Stimulated activated CD8-positive, alpha-beta memory T cell treated with anti-CD3 and anti-CD28 coated beads, Interleukin-15, amount 100 ng/mL, for 48 hours (primary cell): ENCODE data around the gene KCNJ18.
"Not testable (repeated sequence)": the region's sequence is repeated elsewhere in the genome, so short reads cannot be mapped to it uniquely, and the experiment has no call there.

Source experiments
- DNase-seq, 2 donors: peaks; one replicate each; pipeline ENCODE4 v3.0.0-alpha.2; 2020; ENCODE audit warnings: low read depth in 2 of 2

Gene KCNJ18

DNA sequence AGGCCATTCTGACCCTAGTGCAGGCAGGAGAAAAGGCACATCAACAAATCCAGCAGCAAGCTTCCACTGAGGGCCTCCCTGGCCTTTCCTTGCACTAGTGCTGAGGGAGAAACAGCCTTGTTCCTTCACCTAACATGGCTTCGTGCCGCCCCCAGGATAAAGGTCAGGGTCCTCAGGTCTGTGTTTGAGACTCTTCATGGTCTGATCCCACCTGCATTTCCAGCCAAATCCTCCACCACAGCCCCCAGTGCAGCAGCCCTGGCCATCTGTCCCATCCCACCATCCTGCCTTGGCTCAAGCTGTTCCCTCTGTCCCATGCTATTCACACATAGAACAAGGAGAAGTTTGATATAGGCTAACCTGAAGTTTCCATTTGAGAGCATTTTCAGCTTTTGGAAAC is 20.9 kb upstream of the KCNJ18 start:
- not testable (repeated sequence) for DNase-seq

DNA sequence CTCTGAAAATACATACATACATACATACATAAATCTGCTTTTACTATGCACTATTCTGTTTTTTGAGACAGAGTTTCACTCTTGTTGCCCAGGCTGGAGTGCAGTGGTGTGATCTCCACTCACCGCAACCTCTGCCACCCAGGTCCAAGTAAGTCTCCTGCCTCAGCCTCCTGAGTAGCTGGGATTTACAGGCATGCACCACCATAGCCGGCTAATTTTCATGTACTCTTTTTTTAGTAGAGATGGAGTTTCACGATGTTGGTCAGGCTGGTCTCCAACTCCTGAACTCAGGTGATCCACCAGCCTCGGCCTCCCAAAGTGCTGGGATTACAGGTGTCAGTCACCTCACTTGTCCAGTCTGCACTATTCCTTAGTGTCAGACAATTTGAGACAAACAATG is 20.5 kb upstream of the KCNJ18 start:
- not testable (repeated sequence) for DNase-seq

DNA sequence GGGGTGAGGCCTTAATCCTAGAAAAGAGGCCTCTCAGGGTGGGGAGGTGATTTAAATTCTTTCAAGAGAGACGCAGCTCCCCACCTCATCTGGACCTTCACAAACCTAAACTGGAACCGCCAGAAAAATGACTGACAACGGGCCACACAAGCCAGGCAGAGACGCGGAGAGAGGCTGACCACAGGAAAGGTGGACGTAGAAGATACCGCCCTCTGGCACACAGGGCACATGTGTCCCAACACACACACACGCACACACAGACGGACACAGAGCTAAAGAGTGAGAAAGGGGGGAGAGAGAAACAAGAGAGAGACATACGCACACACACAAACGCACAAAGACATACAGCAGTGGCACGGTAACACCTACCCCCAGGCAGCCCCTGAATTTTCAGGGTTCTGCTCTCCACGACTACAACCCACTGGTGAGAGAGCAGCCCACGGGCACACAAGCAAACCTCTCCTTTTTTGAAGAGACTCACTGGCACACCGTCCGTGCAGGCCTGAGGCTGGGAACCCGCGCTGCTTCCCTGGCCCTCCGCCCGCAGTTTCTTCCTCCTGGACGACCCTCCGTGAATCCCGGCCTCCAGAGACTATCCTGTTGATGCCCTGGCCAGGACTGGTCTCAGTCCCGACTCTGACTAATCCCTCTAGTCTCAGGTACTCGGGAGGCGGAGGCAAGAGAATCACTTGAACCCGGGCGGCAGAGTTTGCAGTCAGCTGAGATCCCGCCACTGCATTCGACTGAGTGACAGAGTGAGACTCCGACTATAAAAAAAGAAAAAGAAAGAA is 18.7 kb upstream of the KCNJ18 start:
- not testable (repeated sequence) for DNase-seq

DNA sequence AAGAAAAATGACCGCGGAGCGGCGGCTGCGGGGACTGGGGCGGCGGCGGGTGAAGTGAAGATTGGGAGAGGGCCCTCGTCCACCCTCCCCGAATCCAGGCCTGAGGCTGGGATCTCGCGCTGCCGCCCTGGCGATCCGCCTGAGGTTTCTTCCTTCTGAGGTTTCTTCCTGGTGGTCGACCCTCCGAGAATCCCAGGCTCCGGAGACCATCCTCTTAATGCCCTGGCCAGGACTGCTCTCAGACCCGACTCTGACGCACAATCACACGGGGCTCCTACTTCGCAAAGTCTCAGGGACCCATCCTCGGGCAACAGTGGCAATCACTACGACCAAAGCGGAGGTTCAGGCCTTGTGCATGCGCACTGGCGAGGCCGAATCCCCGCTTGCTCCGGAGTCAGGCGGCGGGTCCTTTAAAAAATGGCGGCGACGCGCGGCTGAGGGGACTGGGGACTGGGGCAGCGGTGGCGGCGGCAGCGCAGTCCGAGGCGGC is 18.0 kb upstream of the KCNJ18 start:
- no peak for DNase-seq

DNA sequence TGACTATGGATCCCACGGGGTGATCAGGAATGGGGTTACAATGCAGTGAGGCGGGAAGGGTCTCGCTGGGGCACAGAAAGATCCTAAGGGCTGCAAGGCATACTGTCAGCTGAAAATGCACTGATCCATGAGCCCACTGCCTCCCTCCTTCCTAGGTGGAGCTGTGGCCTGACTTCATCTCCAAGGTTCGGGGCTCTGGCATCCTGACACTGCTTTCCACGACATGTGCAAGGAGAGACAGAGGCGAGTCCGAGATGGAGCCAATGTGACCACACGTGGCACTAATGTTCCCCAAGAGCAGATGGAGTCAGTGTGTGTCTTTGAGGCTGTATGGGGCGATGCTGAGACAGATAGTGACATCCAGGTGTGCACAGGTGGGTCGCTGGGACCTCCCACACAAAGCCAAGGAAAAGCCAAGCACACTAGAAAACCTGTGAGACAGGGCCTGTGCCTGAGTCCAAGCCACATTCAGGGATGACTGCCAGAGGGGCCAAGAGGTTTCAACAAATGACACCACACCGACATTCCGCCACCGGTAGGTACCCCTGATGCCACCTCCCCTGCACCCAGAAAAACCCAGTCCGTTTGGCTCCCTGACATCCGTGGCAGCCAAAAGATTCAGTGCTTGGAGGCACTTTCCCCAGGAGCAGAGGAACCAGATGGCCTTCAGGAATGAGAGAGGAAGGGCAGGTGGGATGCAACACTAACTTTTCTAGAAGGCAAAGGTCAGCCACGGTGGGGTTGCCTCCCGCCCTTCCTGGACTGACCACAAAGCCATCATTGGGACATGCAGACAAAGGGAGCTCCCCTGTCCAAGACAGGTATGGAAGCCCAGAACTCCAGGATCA is 17.2 kb upstream of the KCNJ18 start:
- not testable (repeated sequence) for DNase-seq

DNA sequence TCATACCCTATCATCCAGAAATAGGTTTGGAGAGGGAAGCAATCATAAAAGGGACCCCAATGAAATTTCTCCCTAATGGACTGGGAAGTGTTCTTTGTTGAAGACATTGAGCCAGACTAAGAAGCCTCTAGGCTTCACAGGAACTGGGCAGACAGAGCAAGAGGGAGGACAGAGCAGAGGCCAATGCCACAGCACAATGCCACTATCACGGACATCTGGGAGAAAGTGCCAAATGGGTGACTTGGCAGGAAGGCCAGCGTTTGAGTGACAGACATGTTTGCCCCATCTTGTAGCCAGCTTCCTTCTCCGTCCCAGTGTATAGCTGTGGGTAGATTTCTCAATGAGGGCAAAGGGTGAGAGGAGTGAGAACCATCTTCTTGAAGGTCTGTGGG is 16.6 kb upstream of the KCNJ18 start:
- not testable (repeated sequence) for DNase-seq

DNA sequence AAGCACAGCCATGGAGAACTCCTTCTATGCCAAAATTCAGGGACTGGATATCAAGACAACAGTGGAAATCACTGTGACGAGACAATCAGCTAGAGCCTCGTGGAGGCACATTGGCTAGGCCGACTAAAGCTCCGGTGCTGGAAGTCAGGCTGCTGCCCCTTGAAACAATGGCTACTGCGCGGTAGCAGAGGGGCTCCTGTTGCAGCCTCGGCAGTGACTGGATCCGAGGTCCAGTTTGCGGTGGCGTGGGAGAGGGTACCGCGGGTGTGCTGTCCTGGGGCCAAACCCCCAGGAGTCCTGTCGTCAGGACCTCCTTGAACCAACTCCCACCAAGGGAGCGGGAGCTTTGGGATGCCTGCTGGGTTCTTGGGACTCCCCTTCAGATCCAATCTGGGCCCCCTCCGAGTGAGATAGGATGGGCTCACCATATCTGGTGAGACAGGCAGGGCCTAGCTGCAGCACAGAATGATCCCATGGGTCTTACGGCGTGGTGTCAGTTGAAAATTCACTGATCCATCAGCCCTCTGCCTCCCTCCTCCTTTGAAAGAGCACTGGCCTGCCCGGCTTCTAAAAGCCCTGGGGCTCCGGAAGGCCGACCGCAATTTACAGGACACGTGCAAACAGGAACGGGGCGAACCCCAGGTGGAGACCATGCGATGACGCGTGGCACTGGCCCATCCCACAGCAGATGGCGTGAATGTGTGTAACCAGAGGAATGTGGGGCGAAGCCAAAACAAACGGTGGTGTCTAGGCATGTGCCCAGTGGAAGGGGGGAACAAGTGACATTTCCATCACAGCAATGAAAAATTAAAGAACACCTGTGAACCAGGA is 15.8 kb upstream of the KCNJ18 start:
- DNase-seq, result no peak

DNA sequence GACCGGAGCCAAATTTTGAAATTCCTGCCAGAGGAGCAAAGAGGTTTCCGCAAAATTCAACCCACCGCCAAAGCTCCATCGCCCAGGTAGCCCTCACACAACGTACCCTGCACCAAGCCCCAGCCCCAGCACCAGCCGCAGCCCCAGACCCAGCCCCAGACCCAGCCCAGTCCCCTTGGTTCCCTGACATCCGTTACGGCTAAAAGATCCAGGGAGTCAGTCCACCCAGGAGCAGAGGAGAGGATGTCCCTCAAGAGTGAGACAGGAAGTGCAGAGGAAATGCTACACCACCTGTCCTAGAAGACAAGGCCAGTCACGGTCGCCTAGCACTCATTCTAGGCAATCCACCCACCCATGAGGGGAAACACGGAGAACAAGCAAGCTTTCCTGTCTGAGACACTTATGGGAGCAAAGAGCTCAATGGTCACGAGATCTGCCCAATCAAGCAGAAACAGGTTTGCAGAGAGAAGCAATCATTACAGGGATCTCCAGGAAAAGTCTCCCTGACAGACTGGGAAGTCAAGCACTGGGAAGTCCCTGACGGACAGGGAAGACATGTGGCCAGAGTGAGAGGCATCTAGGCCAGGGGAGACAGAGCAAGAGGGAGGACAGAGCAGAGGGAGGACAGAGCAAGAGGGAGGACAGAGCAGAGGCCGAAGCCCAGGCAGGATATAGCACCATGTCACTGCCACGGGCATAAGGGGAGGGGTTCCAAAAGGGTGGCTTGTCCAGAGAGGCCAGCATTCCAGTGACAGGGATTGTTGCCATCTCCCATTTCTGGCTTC is 15.0 kb upstream of the KCNJ18 start:
- no peak for DNase-seq

DNA sequence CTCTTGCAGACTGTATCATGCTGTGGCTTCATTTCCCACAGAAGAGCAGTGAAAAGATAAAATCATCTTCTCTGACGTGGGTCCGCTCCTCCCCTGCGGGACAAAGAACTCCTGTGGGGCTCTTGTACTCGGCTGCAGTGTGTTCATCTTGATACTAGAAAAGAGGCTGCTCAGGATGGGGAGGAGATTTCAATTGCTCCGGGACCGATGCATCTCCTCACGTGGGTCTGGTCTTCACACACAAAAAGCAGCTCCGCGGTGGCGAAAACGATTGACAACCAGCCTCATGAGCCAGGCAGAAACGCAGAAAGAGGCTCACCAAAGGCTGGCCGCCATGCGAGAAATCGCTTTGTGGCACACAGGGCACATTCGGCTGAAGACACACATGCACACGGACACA is 14.4 kb upstream of the KCNJ18 start:
- DNase-seq, result no peak

DNA sequence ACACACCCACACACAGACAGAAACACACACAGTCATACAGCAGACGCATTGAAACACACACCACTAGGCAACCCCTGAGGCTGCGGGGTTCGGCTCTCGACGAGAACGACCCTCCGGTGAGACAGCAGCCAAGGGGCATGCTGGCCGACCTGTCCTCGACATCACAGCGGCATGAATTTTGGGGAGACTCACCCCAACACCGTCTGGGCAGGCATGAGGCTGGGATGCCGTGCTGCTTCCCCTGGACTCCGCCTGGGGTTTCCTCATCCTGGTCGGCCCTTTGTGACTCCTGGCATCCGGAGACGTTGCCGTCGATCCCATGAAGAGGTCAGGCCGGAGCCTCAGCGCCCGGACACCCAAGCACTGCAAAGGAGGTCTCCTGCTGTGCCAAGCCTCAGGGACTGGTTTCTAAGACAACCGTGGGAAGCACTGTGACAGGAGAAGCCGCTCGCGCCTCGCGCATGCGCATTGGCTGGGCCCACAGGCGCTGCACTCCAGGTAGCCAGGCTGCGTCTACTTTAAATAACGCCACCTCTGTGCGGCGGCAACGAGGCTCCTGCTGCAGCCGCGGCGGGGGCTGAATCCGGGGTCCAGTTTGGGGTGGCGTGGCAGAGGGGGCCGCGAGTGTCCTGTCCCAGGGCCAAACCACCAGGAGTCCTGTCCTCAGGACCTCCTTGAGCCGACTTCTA is 13.8 kb upstream of the KCNJ18 start:
- no peak for DNase-seq

DNA sequence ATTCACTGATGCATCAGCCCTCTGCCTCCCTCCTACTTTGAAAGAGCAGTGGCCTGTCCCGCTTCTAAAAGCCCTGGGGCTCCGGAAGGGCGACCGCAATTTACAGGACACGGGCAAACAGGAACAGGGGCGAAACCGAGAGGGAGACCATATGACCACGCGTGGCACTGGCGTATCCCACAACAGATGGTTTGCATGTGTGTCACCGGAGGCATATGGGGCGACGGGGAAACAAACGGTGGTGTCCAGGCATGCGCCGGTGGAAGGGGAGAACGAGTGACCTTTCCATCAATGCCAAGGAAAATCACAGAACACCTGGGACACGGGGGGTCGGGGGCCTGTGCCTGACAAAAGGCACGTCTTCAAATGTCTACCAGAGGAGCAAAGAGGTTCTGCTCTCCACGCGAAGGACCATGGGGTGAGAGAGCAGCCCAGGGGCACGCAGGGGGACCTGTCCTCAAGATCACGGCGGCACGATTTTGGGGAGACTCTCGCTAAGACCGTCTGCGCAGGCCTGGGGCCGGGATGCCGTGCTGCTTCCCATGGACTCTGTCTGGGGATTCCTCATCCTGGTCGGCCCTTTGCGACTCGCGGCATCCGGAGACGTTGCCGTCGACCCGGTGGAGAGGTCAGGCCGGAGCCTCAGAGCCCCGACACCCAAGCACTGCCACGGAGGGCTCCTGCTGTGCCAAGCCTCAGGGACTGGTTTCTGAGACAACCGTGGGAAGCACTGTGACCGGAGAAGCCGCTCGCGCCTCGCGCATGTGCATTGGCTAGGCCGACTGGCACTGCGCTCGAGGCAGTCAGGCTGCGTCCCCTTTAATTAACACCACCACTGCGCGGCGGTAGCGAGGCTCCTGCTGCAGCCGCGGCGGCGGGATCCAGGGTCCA is 12.8 kb upstream of the KCNJ18 start:
- DNase-seq, result no peak

DNA sequence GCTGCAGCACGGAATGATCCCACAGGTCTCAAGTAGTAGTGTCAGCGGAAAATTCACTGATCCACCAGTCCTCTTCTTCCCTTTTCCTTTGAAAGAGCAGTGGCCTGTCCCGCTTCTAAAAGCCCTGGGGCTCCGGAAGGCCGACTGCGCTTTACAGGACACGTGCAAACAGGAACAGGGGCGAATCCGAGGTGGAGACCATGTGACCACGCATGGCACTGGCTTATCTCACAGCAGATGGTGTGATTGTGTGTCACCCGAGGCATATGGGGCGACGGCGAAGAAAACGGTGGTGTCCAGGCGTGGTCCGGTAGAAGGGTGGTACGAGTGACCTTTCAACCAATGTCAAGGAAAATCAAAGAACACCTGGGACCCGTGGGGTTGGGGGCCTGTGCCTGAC is 12.0 kb upstream of the KCNJ18 start:
- DNase-seq, result no peak

DNA sequence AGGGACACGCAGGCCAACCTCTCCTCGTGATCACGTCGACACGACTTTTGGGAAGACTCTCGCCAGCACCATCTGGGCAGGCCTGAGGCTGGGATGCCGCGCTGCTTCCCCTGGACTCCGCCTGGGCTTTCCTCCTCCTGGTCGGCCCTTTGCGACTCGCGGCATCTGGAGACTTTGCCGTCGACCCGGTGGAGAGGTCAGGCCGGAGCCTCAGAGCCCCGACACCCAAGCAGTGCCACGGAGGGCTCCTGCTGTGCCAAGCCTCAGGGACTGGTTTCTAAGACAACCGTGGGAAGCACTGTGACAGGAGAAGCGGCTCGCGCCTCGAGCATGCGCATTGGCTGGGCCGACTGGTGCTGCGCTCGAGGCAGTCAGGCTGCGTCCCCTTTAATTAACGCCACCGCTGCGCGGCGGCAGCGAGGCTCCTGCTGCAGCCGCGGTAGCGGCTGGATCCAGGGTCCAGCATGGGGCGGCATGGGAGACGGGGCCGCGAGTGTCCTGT is 11.4 kb upstream of the KCNJ18 start:
- DNase-seq, result not testable (repeated sequence)

DNA sequence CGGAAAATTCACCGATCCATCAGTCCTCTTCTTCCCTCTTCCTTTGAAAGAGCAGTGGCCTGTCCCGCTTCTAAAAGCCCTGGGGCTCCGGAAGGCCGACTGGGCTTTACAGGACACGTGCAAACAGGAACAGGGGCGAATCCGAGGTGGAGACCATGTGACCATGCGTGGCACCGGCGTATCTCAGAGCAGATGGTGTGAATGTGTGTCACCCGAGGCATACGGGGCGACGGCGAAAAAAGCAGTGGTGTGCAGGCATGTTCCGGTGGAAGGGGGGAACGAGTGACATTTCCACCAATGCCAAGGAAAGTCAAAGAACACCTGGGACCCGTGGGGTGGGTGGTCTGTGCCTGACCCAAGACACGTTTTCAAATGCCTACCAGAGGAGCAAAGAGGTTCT is 10.7 kb upstream of the KCNJ18 start:
- DNase-seq, result not testable (repeated sequence)

DNA sequence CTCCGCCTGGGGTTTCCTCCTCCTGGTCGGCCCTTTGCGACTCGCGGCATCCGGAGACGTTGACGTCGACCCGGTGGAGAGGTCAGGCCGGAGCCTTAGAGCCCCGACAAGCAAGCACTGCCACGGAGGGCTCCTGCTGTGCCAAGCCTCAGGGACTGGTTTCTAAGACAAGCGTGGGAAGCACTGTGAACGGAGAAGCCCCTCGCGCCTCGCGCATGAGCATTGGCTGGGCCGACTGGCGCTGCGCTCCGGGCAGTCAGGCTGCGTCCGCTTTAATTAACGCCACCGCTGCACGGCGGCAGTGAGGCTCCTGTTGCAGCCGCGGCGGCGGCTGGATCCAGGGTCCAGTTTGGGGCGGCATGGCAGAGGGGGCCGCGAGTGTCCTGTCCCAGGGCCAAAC is 10.2 kb upstream of the KCNJ18 start:
- not testable (repeated sequence) for DNase-seq

DNA sequence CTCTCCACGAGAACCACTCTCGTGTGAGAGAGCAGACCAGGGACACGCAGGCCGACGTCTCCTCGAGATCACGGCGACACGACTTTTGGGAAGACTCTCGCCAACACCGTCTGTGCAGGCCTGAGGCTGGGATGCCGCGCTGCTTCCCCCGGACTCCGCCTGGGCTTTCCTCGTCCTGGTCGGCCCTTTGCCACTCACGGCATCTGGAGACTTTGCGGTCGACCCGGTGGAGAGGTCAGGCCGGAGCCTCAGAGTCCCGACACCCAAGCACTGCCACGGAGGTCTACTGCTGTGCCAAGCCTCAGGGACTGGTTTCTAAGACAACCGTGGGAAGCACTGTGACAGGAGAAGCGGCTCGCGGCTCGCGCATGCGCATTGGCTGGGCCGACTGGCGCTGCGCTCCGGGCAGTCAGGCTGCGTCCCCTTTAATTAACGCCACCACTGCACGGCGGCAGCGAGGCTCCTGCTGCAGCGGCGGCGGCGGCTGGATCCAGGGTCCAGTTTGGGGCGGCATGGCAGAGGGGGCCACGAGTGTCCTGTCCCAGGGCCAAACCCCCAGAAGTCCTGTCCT is 9.1 kb upstream of the KCNJ18 start:
- not testable (repeated sequence) for DNase-seq

DNA sequence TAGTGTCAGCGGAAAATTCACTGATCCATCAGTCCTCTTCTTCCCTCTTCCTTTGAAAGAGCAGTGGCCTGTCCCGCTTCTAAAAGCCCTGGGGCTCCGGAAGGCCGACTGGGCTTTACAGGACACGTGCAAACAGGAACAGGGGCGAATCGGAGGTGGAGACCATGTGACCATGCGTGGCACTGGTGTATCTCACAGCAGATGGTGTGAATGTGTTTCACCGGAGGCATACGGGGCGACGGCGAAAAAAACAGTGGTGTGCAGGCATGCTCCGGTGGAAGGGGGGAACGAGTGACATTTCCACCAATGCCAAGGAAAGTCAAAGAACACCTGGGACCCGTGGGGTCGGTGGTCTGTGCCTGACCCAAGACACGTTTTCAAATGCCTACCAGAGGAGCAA is 8.4 kb upstream of the KCNJ18 start:
- DNase-seq, result not testable (repeated sequence)

DNA sequence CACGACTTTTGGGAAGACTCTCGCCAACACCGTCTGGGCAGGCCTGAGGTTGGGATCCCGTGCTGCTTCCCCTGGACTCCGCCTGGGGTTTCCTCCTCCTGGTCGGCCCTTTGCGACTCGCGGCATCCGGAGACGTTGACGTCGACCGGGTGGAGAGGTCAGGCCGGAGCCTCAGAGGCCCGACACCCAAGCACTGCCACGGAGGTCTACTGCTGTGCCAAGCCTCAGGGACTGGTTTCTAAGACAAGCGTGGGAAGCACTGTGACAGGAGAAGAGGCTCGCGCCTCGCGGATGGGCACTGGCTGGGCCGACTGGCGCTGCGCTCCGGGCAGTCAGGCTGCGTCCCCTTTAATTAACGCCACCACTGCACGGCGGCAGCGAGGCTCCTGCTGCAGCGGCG is 7.9 kb upstream of the KCNJ18 start:
- DNase-seq, result not testable (repeated sequence)
